Measurements from ENCODE around the gene PTPRT. TPM values are rescaled to one million over a fixed set of nuclear protein-coding genes. Genes with fewer than 3 reads are reported as not detected.

PTPRT gene
- total and polyA plus RNA-seq, 11 donors: 0.04 to 2.5 (median 0.25) TPM; not detected in 2

- intact Hi-C loops (cut with DNase I): no loop called here
- Histone ChIP-seq H3K36me3 (no peaks in the 10 kb centered on the region), H3K4me3 (no peak overlapping the region), H3K27ac (no peak overlapping the region), H3K9me3 (no peaks in the 10 kb centered on the region), H3K4me1 (no peaks in the 10 kb centered on the region), H3K27me3 (no peaks in the 10 kb centered on the region)
- ATAC-seq (no peak), DNase-seq (no peak)
- TF ChIP-seq POLR2A (IDR thresholded peaks at IDR 0.05): no peak
- TF ChIP-seq CTCF (IDR thresholded peaks at IDR 0.05): no peak
- WGBS, 4 donors: 86 to 90% (median 88%) methylated on average over 6 of the region's 6 CpGs
These were observed 931.0 kb downstream of the PTPRT start for GRCh38 chr20:42258564-42259302.

- TF ChIP-seq CTCF (IDR thresholded peaks at IDR 0.05): no peak
- no peak for TF ChIP-seq POLR2A (IDR thresholded peaks at IDR 0.05)
- no peak overlapping the region for H3K4me3 ChIP-seq
- intact Hi-C loops (cut with DNase I): no loop called here
- H3K9me3 ChIP-seq: no peaks in the 10 kb centered on the region
- DNase-seq: no peak
- H3K27me3 ChIP-seq: no peaks in the 10 kb centered on the region
- no peak overlapping the region for H3K27ac ChIP-seq
- H3K36me3 ChIP-seq: no peaks in the 10 kb centered on the region
- no peak for ATAC-seq
- no peaks in the 10 kb centered on the region for H3K4me1 ChIP-seq
- WGBS, 4 donors: 74 to 86% (median 81%) methylated on average over 3 of the region's 3 CpGs
These were observed 933.9 kb downstream of the PTPRT start for GRCh38 chr20:42255821-42256220.

- H3K4me3 ChIP-seq: no peak overlapping the region
- H3K36me3 ChIP-seq: no peaks in the 10 kb centered on the region
- H3K27ac ChIP-seq: no peak overlapping the region
- ATAC-seq (no peak), DNase-seq (no peak)
- 86 to 99% (median 88%) methylated on average over 2 of the region's 2 CpGs for WGBS, 4 donors
- H3K9me3 ChIP-seq: no peaks in the 10 kb centered on the region
- no peak for TF ChIP-seq CTCF (IDR thresholded peaks at IDR 0.05)
- TF ChIP-seq POLR2A (IDR thresholded peaks at IDR 0.05): no peak
- no peaks in the 10 kb centered on the region for H3K27me3 ChIP-seq
- H3K4me1 ChIP-seq: no peaks in the 10 kb centered on the region
- intact Hi-C loops (cut with DNase I): no loop called here
These were observed 935.0 kb downstream of the PTPRT start for GRCh38 chr20:42254673-42255072.

- H3K27ac ChIP-seq: no peak overlapping the region
- H3K36me3 ChIP-seq: no peaks in the 10 kb centered on the region
- no peaks in the 10 kb centered on the region for H3K4me1 ChIP-seq
- H3K9me3 ChIP-seq: no peaks in the 10 kb centered on the region
- ATAC-seq: peak in 1 of 4 donors; percentile 42
- intact Hi-C loops (cut with DNase I): no loop called here
- no peaks in the 10 kb centered on the region for H3K27me3 ChIP-seq
- TF ChIP-seq POLR2A (IDR thresholded peaks at IDR 0.05) (no peak), CTCF (IDR thresholded peaks at IDR 0.05) (no peak)
- no peak for DNase-seq
- H3K4me3 ChIP-seq: no peak overlapping the region
- WGBS, 4 donors: 71 to 80% (median 74%) methylated on average over 4 of the region's 4 CpGs
These were observed 937.6 kb downstream of the PTPRT start for GRCh38 chr20:42252116-42252515.
